ENCODE measurements around the gene EBF4.
"Not testable (repeated sequence)": the region's sequence is repeated elsewhere in the genome, so short reads cannot be mapped to it uniquely, and the experiment has no call there.

The EBF4 gene

GRCh38 chr20:2695206-2695983 lies 2.8 kb downstream of the EBF4 start:
- no peak for TF ChIP-seq CTCF (IDR thresholded peaks at IDR 0.05)
- Histone ChIP-seq H3K4me3 (ENCODE audit: low read depth, low read length) (no peak overlapping the region), H3K9ac (no peak overlapping the region), H3K4me1 (peaks cover 6% of the 10 kb centered on the region), H3K9me3 (ENCODE audit: control insufficient read depth, low read length) (no peaks in the 10 kb centered on the region), H3K79me2 (no peaks in the 10 kb centered on the region), H3K4me2 (ENCODE audit: low read length) (no peak overlapping the region), H3K27ac (no peak overlapping the region), H3K36me3 (ENCODE audit: control insufficient read depth, insufficient read depth, low read length) (no peaks in the 10 kb centered on the region), H2AFZ (no peak overlapping the region), H3K27me3 (ENCODE audit: control insufficient read depth, insufficient read depth, low read length) (no peaks in the 10 kb centered on the region)

DNA sequence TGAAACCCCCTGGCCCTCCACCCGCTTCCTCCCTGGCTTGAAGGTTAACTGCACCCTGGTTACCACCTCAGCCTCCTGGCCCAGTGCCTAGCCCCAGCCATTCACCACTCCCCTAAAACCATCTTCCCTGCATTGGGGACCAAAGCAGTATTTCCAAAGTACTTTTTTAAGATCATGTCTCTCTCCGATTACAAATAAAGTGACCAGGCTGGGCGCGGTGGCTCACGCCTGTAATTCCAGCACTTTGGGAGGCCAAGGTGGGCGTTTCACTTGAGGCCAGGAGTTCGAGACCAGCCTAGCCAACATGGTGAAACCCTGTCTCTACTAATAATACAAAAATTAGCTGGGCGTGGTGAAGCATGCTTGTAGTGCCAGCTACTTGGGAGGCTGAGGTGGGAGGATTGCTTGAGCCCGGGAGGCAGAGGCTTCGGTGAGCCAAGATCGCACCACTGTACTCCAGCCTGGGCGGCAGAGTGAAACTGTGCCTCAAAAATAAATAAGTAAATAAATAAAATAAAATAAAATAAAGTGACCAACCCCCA lies 3.5 kb downstream of the EBF4 start:
- not testable (repeated sequence) for H3K4me3 ChIP-seq (ENCODE audit: low read depth, low read length); H2AFZ ChIP-seq; H3K4me2 ChIP-seq (ENCODE audit: low read length); H3K36me3 ChIP-seq (ENCODE audit: control insufficient read depth, insufficient read depth, low read length); H3K27ac ChIP-seq; H3K9ac ChIP-seq; H3K27me3 ChIP-seq (ENCODE audit: control insufficient read depth, insufficient read depth, low read length); H3K79me2 ChIP-seq; H3K9me3 ChIP-seq (ENCODE audit: control insufficient read depth, low read length); H3K4me1 ChIP-seq

GRCh38 chr20:2696646-2697045 lies 4.1 kb downstream of the EBF4 start:
- Histone ChIP-seq H3K79me2 (no peaks in the 10 kb centered on the region), H2AFZ (no peak overlapping the region), H3K4me2 (ENCODE audit: low read length) (no peak overlapping the region), H3K36me3 (ENCODE audit: control insufficient read depth, insufficient read depth, low read length) (no peaks in the 10 kb centered on the region), H3K9me3 (ENCODE audit: control insufficient read depth, low read length) (no peaks in the 10 kb centered on the region), H3K9ac (no peak overlapping the region), H3K27me3 (ENCODE audit: control insufficient read depth, insufficient read depth, low read length) (no peaks in the 10 kb centered on the region), H3K27ac (no peak overlapping the region), H3K4me1 (peaks cover 5% of the 10 kb centered on the region), H3K4me3 (ENCODE audit: low read depth, low read length) (no peak overlapping the region)
- no peak for TF ChIP-seq CTCF (IDR thresholded peaks at IDR 0.05)

- Histone ChIP-seq H3K4me2 (ENCODE audit: low read length) (no peak overlapping the region), H3K79me2 (no peaks in the 10 kb centered on the region), H3K27ac (no peak overlapping the region), H3K4me3 (ENCODE audit: low read depth, low read length) (no peak overlapping the region), H3K27me3 (ENCODE audit: control insufficient read depth, insufficient read depth, low read length) (no peaks in the 10 kb centered on the region), H3K9ac (no peak overlapping the region), H3K9me3 (ENCODE audit: control insufficient read depth, low read length) (no peaks in the 10 kb centered on the region), H3K4me1 (no peaks in the 10 kb centered on the region), H3K36me3 (ENCODE audit: control insufficient read depth, insufficient read depth, low read length) (no peaks in the 10 kb centered on the region), H2AFZ (no peak overlapping the region)
- TF ChIP-seq CTCF (IDR thresholded peaks at IDR 0.05) = no peak
Measured at GRCh38 chr20:2697768-2698167, 5.2 kb downstream of the EBF4 start.

DNA sequence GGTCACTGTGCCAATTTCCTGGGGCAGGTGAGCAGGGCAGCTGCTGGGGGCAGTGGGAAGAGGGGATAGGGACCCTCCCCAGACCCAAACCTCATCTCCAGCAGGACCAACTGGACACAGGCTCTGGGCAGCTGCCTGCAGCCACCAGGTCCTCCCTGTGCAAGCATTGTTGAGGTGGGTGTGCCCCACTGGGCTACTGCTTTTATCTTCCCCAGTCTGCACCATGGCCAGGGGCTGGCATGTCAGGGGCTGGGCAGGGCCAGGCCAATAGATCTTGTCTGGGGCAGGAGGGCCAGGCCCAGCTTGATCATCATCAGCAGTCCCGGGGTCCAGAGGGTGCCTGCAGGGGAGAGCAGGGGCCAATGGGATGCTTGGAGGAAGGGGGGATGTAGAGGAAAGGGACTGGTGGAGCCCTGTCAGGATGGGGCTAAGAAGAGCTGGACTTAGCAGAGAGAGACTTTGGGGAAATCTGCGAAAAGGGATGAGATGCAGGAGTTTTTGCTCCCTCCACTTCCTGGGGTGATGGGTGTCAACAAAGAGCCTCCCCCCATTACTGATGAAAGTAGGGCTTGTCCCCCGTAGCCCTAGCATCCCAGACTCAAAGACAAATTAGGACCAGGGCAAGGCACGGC lies 5.7 kb downstream of the EBF4 start:
- no peaks in the 10 kb centered on the region for H3K79me2 ChIP-seq
- no peaks in the 10 kb centered on the region for H3K4me1 ChIP-seq
- no peaks in the 10 kb centered on the region for H3K27me3 ChIP-seq (ENCODE audit: control insufficient read depth, insufficient read depth, low read length)
- H3K4me2 ChIP-seq (ENCODE audit: low read length) = no peak overlapping the region
- no peak overlapping the region for H3K9ac ChIP-seq
- TF ChIP-seq CTCF (IDR thresholded peaks at IDR 0.05) = no peak
- no peaks in the 10 kb centered on the region for H3K36me3 ChIP-seq (ENCODE audit: control insufficient read depth, insufficient read depth, low read length)
- no peak overlapping the region for H2AFZ ChIP-seq
- H3K4me3 ChIP-seq (ENCODE audit: low read depth, low read length) = no peak overlapping the region
- no peaks in the 10 kb centered on the region for H3K9me3 ChIP-seq (ENCODE audit: control insufficient read depth, low read length)
- no peak overlapping the region for H3K27ac ChIP-seq
